HCT116 (cell line): ENCODE results near the gene ATOH8.

ENCODE experiments used
- CBX3 ChIP-seq: IDR thresholded peaks from 2 replicates; pipeline ENCODE4 v1.6.1; 2012; ENCODE audit warnings: low read depth
- CTCF ChIP-seq, 3 experiments: fragments of 200-600 bp in 1 of 3; sonication (generic) in 1 of 3; IDR thresholded peaks in 2 of 3; conservative IDR thresholded peaks in 1 of 3; 2 replicates each; pipeline ENCODE4 v1.5.1; 2012 to 2017; ENCODE audit warnings: low read depth in 2 of 3, low read length in 2 of 3, antibody characterized with exemption in 1 of 3, borderline replicate concordance in 1 of 3, control low read depth in 1 of 3, mild to moderate bottlenecking in 1 of 3, mixed read lengths in 1 of 3, mixed run types in 1 of 3, moderate library complexity in 1 of 3; ENCODE audit not compliant: insufficient read depth in 1 of 3
- ELF1 ChIP-seq: IDR thresholded peaks from 2 replicates; pipeline ENCODE4 v1.6.1; 2012; ENCODE audit warnings: low read depth, borderline replicate concordance
- EZH2 ChIP-seq: fragments of 200-600 bp; sonication (generic); IDR thresholded peaks from 2 replicates; pipeline ENCODE4 v1.6.1; 2017; ENCODE audit warnings: antibody characterized with exemption, mixed run types
- EZH2phosphoT487 ChIP-seq: fragments of 200-600 bp; IDR thresholded peaks from 2 replicates; pipeline ENCODE4 v1.6.1; 2018; ENCODE audit warnings: antibody characterized with exemption, borderline replicate concordance
- FOSL1 ChIP-seq: IDR thresholded peaks from 2 replicates; pipeline ENCODE4 v1.6.1; 2012; ENCODE audit warnings: low read depth
- POLR2A ChIP-seq: IDR thresholded peaks from 2 replicates; pipeline ENCODE4 v1.7.0; 2011; ENCODE audit warnings: borderline replicate concordance; ENCODE audit not compliant: insufficient read depth, insufficient read length; ENCODE audit errors: extremely low read depth
- POLR2AphosphoS5 ChIP-seq: IDR thresholded peaks from 2 replicates; pipeline ENCODE4 v1.6.1; 2011; ENCODE audit warnings: mild to moderate bottlenecking, low read depth, low read length, moderate library complexity
- RAD21 ChIP-seq: IDR thresholded peaks from 2 replicates; pipeline ENCODE4 v1.6.1; 2012; ENCODE audit warnings: low read depth, mild to moderate bottlenecking
- SRF ChIP-seq: IDR thresholded peaks from 2 replicates; pipeline ENCODE4 v1.6.1; 2012; ENCODE audit warnings: low read depth
- YY1 ChIP-seq: IDR thresholded peaks from 2 replicates; pipeline ENCODE4 v1.6.1; 2011; ENCODE audit warnings: low read length, low read depth, moderate library complexity, mild to moderate bottlenecking; ENCODE audit not compliant: insufficient replicate concordance; ENCODE audit errors: extremely low read depth
- ZBTB33 ChIP-seq: IDR thresholded peaks from 2 replicates; pipeline ENCODE4 v1.6.1; 2011; ENCODE audit warnings: mild to moderate bottlenecking, low read length, moderate library complexity; ENCODE audit not compliant: insufficient replicate concordance; ENCODE audit errors: extremely low read depth
- ZNF274 ChIP-seq: fragments of 200-500 bp; sonication (Bioruptor generic); IDR thresholded peaks from 2 replicates; pipeline ENCODE4 v1.6.1; 2014; ENCODE audit warnings: mild to moderate bottlenecking, low read depth, low read length, inconsistent platforms

- no peak for TF ChIP-seq CTCF (IDR thresholded peaks at IDR 0.05 in 2 of 3, conservative IDR thresholded peaks at IDR 0.05 in 1 of 3; ENCODE audit: borderline replicate concordance in 1 of 3, insufficient read depth in 1 of 3, low read depth in 2 of 3, low read length in 2 of 3)
- TF ChIP-seq EZH2 = no peak
- TF ChIP-seq EZH2phosphoT487 = no peak
- no peak for TF ChIP-seq POLR2AphosphoS5
- TF ChIP-seq FOSL1 = no peak
- no peak for TF ChIP-seq ZBTB33
- no peak for TF ChIP-seq YY1
- no peak for TF ChIP-seq ELF1
- no peak for TF ChIP-seq RAD21
- TF ChIP-seq POLR2A = no peak
- no peak for TF ChIP-seq CBX3
- no peak for TF ChIP-seq ZNF274
- no peak for TF ChIP-seq SRF
Observed at GRCh38 chr2:85828725-85829124, 74.9 kb downstream of the ATOH8 start.
